NCI-H69 (cell line): ENCODE measurements around the gene SMAD6.
A peak's percentile ranks its signal among the peaks of the same experiment; 100 is the strongest.

Experiments
- DNase-seq: peaks from one replicate; lab custom pipeline; 2025; lab: John Stamatoyannopoulos, UW

Gene SMAD6

GRCh38 chr15:66775127-66776105, 73.4 kb downstream of the SMAD6 start:
- peak; percentile 82 for DNase-seq

GRCh38 chr15:66777054-66777453, 75.0 kb downstream of the SMAD6 start:
- no peak for DNase-seq

- DNase-seq: no peak
These were observed 75.7 kb downstream of the SMAD6 start for GRCh38 chr15:66777596-66778313.

- no peak for DNase-seq
These were observed 76.3 kb downstream of the SMAD6 start for GRCh38 chr15:66778314-66778665.

- no peak for DNase-seq
These were observed 76.7 kb downstream of the SMAD6 start for GRCh38 chr15:66778716-66779115.

GRCh38 chr15:66779331-66780009, 77.4 kb downstream of the SMAD6 start:
- peak; percentile 12 for DNase-seq

- no peak for DNase-seq
These were observed 78.3 kb downstream of the SMAD6 start for GRCh38 chr15:66780172-66780972.

- DNase-seq: no peak
These were observed 79.1 kb downstream of the SMAD6 start for GRCh38 chr15:66780973-66781718.

GRCh38 chr15:66782785-66783184, 80.7 kb downstream of the SMAD6 start:
- DNase-seq: no peak

- DNase-seq: no peak
These were observed 81.3 kb downstream of the SMAD6 start for GRCh38 chr15:66783314-66783713.

GRCh38 chr15:66783725-66784124, 81.7 kb downstream of the SMAD6 start:
- no peak for DNase-seq

GRCh38 chr15:66784174-66784573, 82.1 kb downstream of the SMAD6 start:
- DNase-seq: no peak

GRCh38 chr15:66785637-66786036, 83.6 kb downstream of the SMAD6 start:
- no peak for DNase-seq

GRCh38 chr15:66786222-66786621, 84.2 kb downstream of the SMAD6 start:
- DNase-seq: peak; percentile 49

GRCh38 chr15:66786708-66787488, 84.9 kb downstream of the SMAD6 start:
- DNase-seq: no peak

- DNase-seq: no peak
These were observed 85.4 kb downstream of the SMAD6 start for GRCh38 chr15:66787489-66787871.

- no peak for DNase-seq
These were observed 86.0 kb downstream of the SMAD6 start for GRCh38 chr15:66788024-66788423.

- peak; percentile 33 for DNase-seq
These were observed 87.3 kb downstream of the SMAD6 start for GRCh38 chr15:66789029-66790025.

- peak; percentile 84 for DNase-seq
These were observed 93.8 kb downstream of the SMAD6 start for GRCh38 chr15:66795851-66796250.
